Measurements from ENCODE around the gene PRR20E. TPM values are rescaled to one million over a fixed set of nuclear protein-coding genes. Genes with fewer than 3 reads are reported as not detected.
"Not testable (repeated sequence)": the region's sequence is repeated elsewhere in the genome, so short reads cannot be mapped to it uniquely, and the experiment has no call there.

The PRR20E gene
- not detected in 2 replicates for total RNA-seq
- long read RNA-seq: 0 reads

DNA sequence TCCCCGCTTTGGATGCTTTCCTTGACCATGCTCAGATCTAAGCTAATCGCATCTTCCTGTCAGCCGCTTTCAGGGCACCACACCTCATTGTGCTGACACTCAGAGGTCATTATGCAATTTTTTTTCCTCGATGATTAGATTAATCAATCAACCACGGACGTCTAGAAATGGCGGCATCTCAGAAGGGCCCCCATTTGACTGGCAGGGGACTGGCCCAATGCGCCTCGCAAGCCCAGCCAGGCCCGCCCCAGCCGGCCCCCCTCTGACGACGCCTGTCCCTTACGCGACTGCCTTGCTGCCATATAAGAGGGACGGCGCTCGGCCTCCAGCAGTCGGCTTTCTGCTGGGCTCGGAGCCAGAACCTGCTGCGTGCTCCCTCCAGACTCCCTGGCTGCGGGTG is at the start of gene PRR20E:
Gene PRR20E, plus strand, starts transcription at position 301 of the 400 bp plus-strand sequence. CDS start 387 bp downstream, outside the sequence.
- H3K27ac Mint-ChIP-seq; DNase-seq (ENCODE audit: low spot score, unreplicated experiment): not testable (repeated sequence)

GRCh38 chr13:57123681-57124080 is 43.3 kb upstream of the PRR20E start:
- no peak overlapping the region for H3K27ac Mint-ChIP-seq
- H3K4me1 Mint-ChIP-seq (ENCODE audit: low read depth): no peaks in the 10 kb centered on the region
- no peaks in the 10 kb centered on the region for H3K9me3 Mint-ChIP-seq (ENCODE audit: low read depth)

More for the DNA sequence above, at the start of gene PRR20E:
- H3K36me3 Mint-ChIP-seq (ENCODE audit: insufficient read depth); H3K4me3 Mint-ChIP-seq (ENCODE audit: low read depth); H3K4me1 Mint-ChIP-seq (ENCODE audit: low read depth); H3K27me3 Mint-ChIP-seq; H3K9me3 Mint-ChIP-seq (ENCODE audit: low read depth): not testable (repeated sequence)

DNA sequence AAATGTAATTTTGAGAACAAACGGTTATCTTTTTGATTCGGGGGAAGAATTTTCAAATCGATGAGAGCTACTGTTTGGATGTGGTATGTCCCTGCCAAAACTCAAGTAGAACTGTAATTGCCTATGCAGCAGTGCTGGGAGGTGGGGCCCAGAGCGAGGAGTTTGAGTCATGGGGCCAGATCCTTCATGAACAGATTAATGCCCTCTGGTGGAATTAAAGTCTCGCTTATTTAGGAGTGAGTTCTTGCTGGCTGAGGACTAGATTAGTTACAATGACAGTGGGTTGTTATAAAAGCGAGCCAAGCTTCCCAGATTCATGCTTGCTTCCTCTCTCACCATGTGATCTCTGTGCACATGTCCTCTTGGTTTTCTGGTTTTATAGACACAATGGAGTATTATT is 38.1 kb upstream of the PRR20E start:
- H3K27me3 Mint-ChIP-seq: no peaks in the 10 kb centered on the region
- no peak for DNase-seq (ENCODE audit: low spot score, unreplicated experiment)
- H3K9me3 Mint-ChIP-seq (ENCODE audit: low read depth): no peaks in the 10 kb centered on the region
- H3K4me1 Mint-ChIP-seq (ENCODE audit: low read depth): no peaks in the 10 kb centered on the region
- no peak overlapping the region for H3K4me3 Mint-ChIP-seq (ENCODE audit: low read depth)
- no peaks in the 10 kb centered on the region for H3K36me3 Mint-ChIP-seq (ENCODE audit: insufficient read depth)
- TF ChIP-seq, protein P1, sequence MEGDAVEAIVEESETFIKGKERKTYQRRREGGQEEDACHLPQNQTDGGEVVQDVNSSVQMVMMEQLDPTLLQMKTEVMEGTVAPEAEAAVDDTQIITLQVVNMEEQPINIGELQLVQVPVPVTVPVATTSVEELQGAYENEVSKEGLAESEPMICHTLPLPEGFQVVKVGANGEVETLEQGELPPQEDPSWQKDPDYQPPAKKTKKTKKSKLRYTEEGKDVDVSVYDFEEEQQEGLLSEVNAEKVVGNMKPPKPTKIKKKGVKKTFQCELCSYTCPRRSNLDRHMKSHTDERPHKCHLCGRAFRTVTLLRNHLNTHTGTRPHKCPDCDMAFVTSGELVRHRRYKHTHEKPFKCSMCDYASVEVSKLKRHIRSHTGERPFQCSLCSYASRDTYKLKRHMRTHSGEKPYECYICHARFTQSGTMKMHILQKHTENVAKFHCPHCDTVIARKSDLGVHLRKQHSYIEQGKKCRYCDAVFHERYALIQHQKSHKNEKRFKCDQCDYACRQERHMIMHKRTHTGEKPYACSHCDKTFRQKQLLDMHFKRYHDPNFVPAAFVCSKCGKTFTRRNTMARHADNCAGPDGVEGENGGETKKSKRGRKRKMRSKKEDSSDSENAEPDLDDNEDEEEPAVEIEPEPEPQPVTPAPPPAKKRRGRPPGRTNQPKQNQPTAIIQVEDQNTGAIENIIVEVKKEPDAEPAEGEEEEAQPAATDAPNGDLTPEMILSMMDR (IDR thresholded peaks at IDR 0.05; ENCODE audit: unreplicated experiment): no peak
- H3K27ac Mint-ChIP-seq: no peak overlapping the region

More at GRCh38 chr13:57123681-57124080, 43.3 kb upstream of the PRR20E start:
- no peak for DNase-seq (ENCODE audit: low spot score, unreplicated experiment)
- H3K4me3 Mint-ChIP-seq (ENCODE audit: low read depth): no peak overlapping the region
- TF ChIP-seq, protein P1 (IDR thresholded peaks at IDR 0.05; ENCODE audit: unreplicated experiment): no peak
- no peaks in the 10 kb centered on the region for H3K36me3 Mint-ChIP-seq (ENCODE audit: insufficient read depth)
- no peaks in the 10 kb centered on the region for H3K27me3 Mint-ChIP-seq

- peaks cover 3% of the 10 kb centered on the region for H3K9me3 Mint-ChIP-seq (ENCODE audit: low read depth)
- H3K27me3 Mint-ChIP-seq: no peaks in the 10 kb centered on the region
- peaks cover 3% of the 10 kb centered on the region for H3K4me1 Mint-ChIP-seq (ENCODE audit: low read depth)
- no peak overlapping the region for H3K27ac Mint-ChIP-seq
- no peak for DNase-seq (ENCODE audit: low spot score, unreplicated experiment)
- no peak overlapping the region for H3K4me3 Mint-ChIP-seq (ENCODE audit: low read depth)
- H3K36me3 Mint-ChIP-seq (ENCODE audit: insufficient read depth): no peaks in the 10 kb centered on the region
- TF ChIP-seq, protein P1 (IDR thresholded peaks at IDR 0.05; ENCODE audit: unreplicated experiment): no peak
Observed at GRCh38 chr13:57136093-57136492, 30.9 kb upstream of the PRR20E start.

DNA sequence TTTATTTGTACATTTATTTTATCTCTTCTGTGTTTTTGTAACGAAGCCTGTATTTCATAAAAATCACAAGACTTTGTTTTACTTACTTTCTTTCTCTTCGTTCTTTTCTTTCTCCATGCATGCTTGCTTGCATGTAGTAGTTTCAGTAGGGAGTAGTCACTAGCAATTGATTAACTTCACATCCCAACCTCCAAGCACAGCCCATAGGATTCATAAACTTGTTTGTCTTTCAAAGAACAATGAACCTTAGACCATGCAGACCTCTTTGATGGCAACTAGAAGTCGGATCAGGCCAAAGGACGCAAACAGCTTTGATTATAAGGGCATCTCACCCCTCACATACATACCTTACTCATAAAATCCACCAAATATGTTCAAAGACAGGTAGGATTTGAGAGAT is 29.4 kb upstream of the PRR20E start:
- TF ChIP-seq, protein P1 (IDR thresholded peaks at IDR 0.05; ENCODE audit: unreplicated experiment): no peak
- Mint-ChIP-seq H3K27ac (no peak overlapping the region), H3K4me3 (ENCODE audit: low read depth) (no peak overlapping the region), H3K27me3 (no peaks in the 10 kb centered on the region), H3K9me3 (ENCODE audit: low read depth) (peaks cover 3% of the 10 kb centered on the region), H3K4me1 (ENCODE audit: low read depth) (peaks cover 3% of the 10 kb centered on the region), H3K36me3 (ENCODE audit: insufficient read depth) (no peaks in the 10 kb centered on the region)
- DNase-seq (ENCODE audit: low spot score, unreplicated experiment): no peak

DNA sequence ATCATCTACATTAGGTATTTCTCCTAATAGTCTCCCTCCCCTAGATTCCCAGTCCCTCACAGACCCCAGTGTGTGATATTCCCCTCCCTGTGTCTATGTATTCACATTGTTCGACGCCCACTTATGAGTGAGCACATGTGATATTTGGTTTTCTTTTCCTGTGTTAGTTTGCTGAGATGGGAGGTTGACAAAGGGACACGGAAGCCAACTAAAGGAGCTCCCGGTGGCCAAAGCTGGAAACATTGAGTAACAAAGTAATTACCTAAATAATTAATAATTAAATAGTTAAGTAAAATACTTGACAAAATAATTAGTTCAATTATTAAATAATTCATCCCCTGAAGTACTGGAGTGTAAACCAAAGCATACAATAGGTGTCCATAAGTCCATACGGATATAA is 28.0 kb upstream of the PRR20E start:
- H3K4me1 Mint-ChIP-seq (ENCODE audit: low read depth): peaks cover 3% of the 10 kb centered on the region
- H3K27ac Mint-ChIP-seq: no peak overlapping the region
- no peak overlapping the region for H3K4me3 Mint-ChIP-seq (ENCODE audit: low read depth)
- no peaks in the 10 kb centered on the region for H3K36me3 Mint-ChIP-seq (ENCODE audit: insufficient read depth)
- H3K27me3 Mint-ChIP-seq: no peaks in the 10 kb centered on the region
- TF ChIP-seq, protein P1 (IDR thresholded peaks at IDR 0.05; ENCODE audit: unreplicated experiment): no peak
- H3K9me3 Mint-ChIP-seq (ENCODE audit: low read depth): peaks cover 3% of the 10 kb centered on the region
- no peak for DNase-seq (ENCODE audit: low spot score, unreplicated experiment)

GRCh38 chr13:57139781-57140180 is 27.2 kb upstream of the PRR20E start:
- H3K36me3 Mint-ChIP-seq (ENCODE audit: insufficient read depth); H3K9me3 Mint-ChIP-seq (ENCODE audit: low read depth); H3K27ac Mint-ChIP-seq; DNase-seq (ENCODE audit: low spot score, unreplicated experiment); H3K4me3 Mint-ChIP-seq (ENCODE audit: low read depth); H3K27me3 Mint-ChIP-seq; H3K4me1 Mint-ChIP-seq (ENCODE audit: low read depth): not testable (repeated sequence)

- H3K27ac Mint-ChIP-seq; H3K9me3 Mint-ChIP-seq (ENCODE audit: low read depth); H3K27me3 Mint-ChIP-seq; H3K4me1 Mint-ChIP-seq (ENCODE audit: low read depth); DNase-seq (ENCODE audit: low spot score, unreplicated experiment); H3K36me3 Mint-ChIP-seq (ENCODE audit: insufficient read depth); H3K4me3 Mint-ChIP-seq (ENCODE audit: low read depth): not testable (repeated sequence)
Observed at GRCh38 chr13:57140235-57140968, 26.6 kb upstream of the PRR20E start, which contains the start of gene PRR20A. Gene PRR20A (plus strand): TSS chr13:57140918. CDS start chr13:57141305, 387 bp downstream.

All from progenitor cell of endocrine pancreas (in vitro differentiated cells).